Glutamatergic neuron (in vitro differentiated cells): Measurements from ENCODE around the gene ABL2. TPM values are rescaled to one million over a fixed set of nuclear protein-coding genes. Genes with fewer than 3 reads are reported as not detected.

Experiments used
- DNase-seq: peaks from one replicate; pipeline ENCODE4 v3.0.0; 2022
- H3K27ac Mint-ChIP-seq: one replicate; pipeline ENCODE4 v1.8.0; 2020; ENCODE audit warnings: mild to moderate bottlenecking, mixed read lengths, inconsistent platforms; ENCODE audit not compliant: unreplicated experiment
- H3K27me3 Mint-ChIP-seq: one replicate; pipeline ENCODE4 v1.8.0; 2020; ENCODE audit warnings: mild to moderate bottlenecking, moderate library complexity, mixed read lengths, inconsistent platforms; ENCODE audit not compliant: unreplicated experiment
- H3K36me3 Mint-ChIP-seq: one replicate; pipeline ENCODE4 v1.8.0; 2020; ENCODE audit warnings: mild to moderate bottlenecking, mixed read lengths, inconsistent platforms; ENCODE audit not compliant: unreplicated experiment
- H3K4me1 Mint-ChIP-seq: one replicate; pipeline ENCODE4 v1.8.0; 2020; ENCODE audit warnings: mild to moderate bottlenecking, low read depth, mixed read lengths, inconsistent platforms; ENCODE audit not compliant: unreplicated experiment
- H3K4me3 Mint-ChIP-seq: one replicate; pipeline ENCODE4 v1.8.0; 2020; ENCODE audit warnings: mild to moderate bottlenecking, mixed read lengths, inconsistent platforms; ENCODE audit not compliant: unreplicated experiment
- H3K9me3 Mint-ChIP-seq: one replicate; pipeline ENCODE4 v1.8.0; 2020; ENCODE audit warnings: mild to moderate bottlenecking, moderate library complexity, mixed read lengths, inconsistent platforms; ENCODE audit not compliant: unreplicated experiment
- total RNA-seq: library from RNA; stranded (reverse); fragmentation: NEBNext Ultra II Directional; extraction: Animal tissue kit (Norgen Biotek cat#: 25700); gene quantifications from one replicate; pipeline ENCODE4 v1.2.1, GENCODE V29; 2021; ENCODE audit not compliant: unreplicated experiment
- TF ChIP-seq, protein P1 (sequence below): fragments of 200-600 bp; sonication (generic); IDR thresholded peaks from one replicate; pipeline ENCODE4 v1.5.0; 2021; ENCODE audit not compliant: partially characterized antibody, unreplicated experiment

The ABL2 gene
- total RNA-seq, 1 donor from 2014 or later: 24.7 TPM

DNA sequence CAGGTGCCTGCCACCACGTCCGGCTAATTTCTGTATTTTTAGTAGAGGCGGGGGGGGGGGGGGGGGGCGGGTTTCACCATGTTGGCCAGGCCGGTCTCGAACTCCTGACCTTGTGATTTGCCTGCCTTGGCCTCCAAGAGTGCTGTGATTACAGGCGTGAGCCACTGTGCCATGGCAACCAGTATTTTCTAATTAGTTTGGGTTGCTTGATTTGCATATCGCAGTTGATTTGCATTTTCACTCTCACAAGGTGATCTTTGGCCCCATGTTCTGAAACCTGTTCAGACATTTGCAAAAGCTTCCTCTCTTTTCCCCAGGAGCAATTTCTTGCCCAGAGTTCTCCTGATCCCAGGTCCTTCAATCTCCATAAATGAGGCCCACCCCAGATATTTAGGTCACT, 145.9 kb downstream of the ABL2 start:
- Mint-ChIP-seq H3K27me3 (peaks cover 1% of the 10 kb centered on the region), H3K27ac (no peak overlapping the region), H3K4me1 (peaks cover 7% of the 10 kb centered on the region), H3K36me3 (no peaks in the 10 kb centered on the region), H3K4me3 (peak overlapping the region; percentile 65), H3K9me3 (peaks cover 6% of the 10 kb centered on the region)
- no peak for DNase-seq
- TF ChIP-seq, protein P1, sequence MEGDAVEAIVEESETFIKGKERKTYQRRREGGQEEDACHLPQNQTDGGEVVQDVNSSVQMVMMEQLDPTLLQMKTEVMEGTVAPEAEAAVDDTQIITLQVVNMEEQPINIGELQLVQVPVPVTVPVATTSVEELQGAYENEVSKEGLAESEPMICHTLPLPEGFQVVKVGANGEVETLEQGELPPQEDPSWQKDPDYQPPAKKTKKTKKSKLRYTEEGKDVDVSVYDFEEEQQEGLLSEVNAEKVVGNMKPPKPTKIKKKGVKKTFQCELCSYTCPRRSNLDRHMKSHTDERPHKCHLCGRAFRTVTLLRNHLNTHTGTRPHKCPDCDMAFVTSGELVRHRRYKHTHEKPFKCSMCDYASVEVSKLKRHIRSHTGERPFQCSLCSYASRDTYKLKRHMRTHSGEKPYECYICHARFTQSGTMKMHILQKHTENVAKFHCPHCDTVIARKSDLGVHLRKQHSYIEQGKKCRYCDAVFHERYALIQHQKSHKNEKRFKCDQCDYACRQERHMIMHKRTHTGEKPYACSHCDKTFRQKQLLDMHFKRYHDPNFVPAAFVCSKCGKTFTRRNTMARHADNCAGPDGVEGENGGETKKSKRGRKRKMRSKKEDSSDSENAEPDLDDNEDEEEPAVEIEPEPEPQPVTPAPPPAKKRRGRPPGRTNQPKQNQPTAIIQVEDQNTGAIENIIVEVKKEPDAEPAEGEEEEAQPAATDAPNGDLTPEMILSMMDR: no peak

DNA sequence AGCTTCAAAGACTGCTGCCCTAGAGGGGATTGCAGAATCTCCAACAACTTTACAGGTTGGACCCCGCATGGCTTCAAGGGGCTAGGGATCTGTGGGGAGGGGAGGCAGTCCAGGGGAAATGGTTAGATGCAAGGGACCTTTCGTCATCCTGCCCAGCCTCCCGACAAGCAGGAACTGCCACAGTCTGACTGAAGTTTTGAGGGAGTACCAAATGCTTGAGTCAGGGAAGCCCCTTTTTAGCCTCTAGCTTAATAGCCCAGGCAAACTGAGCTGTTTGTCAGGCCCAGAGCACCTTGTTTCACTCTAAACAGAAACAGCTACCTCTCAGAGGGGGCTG, 146.5 kb downstream of the ABL2 start:
- Mint-ChIP-seq H3K4me3 (peak overlapping the region; percentile 90), H3K27ac (no peak overlapping the region), H3K36me3 (no peaks in the 10 kb centered on the region), H3K4me1 (peaks cover 7% of the 10 kb centered on the region), H3K27me3 (peaks cover 1% of the 10 kb centered on the region), H3K9me3 (peaks cover 6% of the 10 kb centered on the region)
- TF ChIP-seq, protein P1: no peak
- DNase-seq: no peak

DNA sequence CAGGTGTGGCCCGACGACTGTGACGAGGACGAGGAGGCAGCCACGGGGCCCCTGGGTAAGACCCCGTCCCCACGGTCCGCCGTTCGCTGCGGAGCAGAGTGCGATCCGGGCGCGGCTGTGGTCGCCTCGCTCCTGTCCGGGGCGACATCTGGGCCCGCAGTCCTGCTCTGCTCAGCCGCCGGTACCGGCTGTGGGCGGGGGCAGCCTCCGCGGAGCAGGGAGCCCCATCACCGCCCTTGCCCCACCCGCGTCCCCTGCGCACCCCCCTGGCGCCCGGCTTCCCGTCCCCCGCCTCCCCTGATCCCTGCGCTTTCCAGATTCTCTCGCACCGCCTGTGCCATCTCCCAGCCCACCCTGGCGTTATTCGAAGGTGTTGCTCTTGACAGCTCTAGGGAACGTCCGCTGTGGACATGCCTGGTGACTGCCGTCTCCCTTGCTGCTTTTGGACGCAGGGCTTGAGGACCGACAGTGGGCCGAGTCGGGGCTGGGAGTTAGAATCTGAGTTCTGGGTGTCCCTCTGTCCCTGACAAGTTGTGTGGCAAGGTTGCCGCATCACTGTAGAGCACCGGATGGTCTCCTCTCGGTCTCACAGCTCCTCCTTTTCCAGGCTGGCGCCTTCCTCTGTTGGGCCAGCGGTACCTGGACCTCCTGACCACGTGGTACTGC, 147.0 kb downstream of the ABL2 start:
- Mint-ChIP-seq H3K36me3 (no peaks in the 10 kb centered on the region), H3K4me1 (peaks cover 7% of the 10 kb centered on the region), H3K27me3 (peaks cover 1% of the 10 kb centered on the region), H3K4me3 (peak overlapping the region; percentile 90), H3K27ac (no peak overlapping the region), H3K9me3 (peaks cover 6% of the 10 kb centered on the region)
- DNase-seq: peak; percentile 56
- TF ChIP-seq, protein P1: no peak

DNA sequence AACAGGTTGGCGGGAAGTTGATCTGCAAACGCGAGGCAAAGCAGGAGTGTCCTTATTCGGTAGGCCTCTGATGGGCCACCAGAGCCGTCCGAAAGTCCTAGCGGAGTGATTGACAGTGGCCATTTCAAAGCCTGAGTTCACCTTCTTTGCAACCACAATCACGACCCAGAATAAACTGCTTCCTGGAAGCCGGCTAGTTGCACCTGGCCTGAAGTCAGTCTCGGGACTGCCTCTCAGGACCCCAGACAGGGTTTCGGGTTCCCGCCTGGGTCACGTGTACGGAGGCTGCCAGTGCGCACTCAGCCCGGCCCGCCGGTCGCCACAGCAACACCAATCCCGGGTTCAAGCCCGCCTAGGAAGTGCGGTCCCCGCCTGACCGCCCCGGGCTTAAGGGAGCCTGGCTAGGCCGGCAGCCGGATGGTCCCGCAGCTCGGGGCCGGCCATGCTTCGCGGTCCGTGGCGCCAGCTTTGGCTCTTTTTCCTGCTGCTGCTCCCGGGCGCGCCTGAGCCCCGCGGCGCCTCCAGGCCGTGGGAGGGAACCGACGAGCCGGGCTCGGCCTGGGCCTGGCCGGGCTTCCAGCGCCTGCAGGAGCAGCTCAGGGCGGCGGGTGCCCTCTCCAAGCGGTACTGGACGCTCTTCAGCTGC, 147.7 kb downstream of the ABL2 start, which contains the start of gene TOR3A:
Gene TOR3A, plus strand, starts transcription at position 384 of the 646 bp plus-strand sequence. Its CDS starts 59 bp downstream, at position 443.
- Mint-ChIP-seq H3K36me3 (no peaks in the 10 kb centered on the region), H3K4me3 (peak within 1 kb of the TSS; percentile 90), H3K27me3 (peaks cover 1% of the 10 kb centered on the region), H3K9me3 (peaks cover 6% of the 10 kb centered on the region), H3K27ac (no peak within 1 kb of the TSS), H3K4me1 (peaks cover 7% of the 10 kb centered on the region)
- peak; percentile 71 for DNase-seq
- TF ChIP-seq, protein P1: no peak
